HG02623 (cell line): ENCODE data around the gene DAP.

ENCODE experiments used
- ATAC-seq: cut with Tn5 transposase; IDR thresholded peaks from one replicate; pipeline ENCODE4 v1.9.1; 2021; ENCODE audit warnings: moderate library complexity; ENCODE audit not compliant: unreplicated experiment

Gene DAP

GRCh38 chr5:10695055-10695649 lies 65.9 kb downstream of the DAP start:
- peak; percentile 36 for ATAC-seq

GRCh38 chr5:10691826-10692785 lies 68.9 kb downstream of the DAP start:
- no peak for ATAC-seq

- ATAC-seq, result no peak
These were observed 70.3 kb downstream of the DAP start for GRCh38 chr5:10690460-10691440.

GRCh38 chr5:10689391-10690081 lies 71.5 kb downstream of the DAP start:
- no peak for ATAC-seq

- ATAC-seq, result no peak
These were observed 72.3 kb downstream of the DAP start for GRCh38 chr5:10688651-10689171.

- ATAC-seq, result no peak
These were observed 74.1 kb downstream of the DAP start for GRCh38 chr5:10686890-10687289.

- peak; percentile 88 for ATAC-seq
These were observed 75.9 kb downstream of the DAP start for GRCh38 chr5:10685115-10685521.

- peak; percentile 54 for ATAC-seq
These were observed 76.5 kb downstream of the DAP start for GRCh38 chr5:10684303-10685086.

GRCh38 chr5:10682801-10683525 lies 78.1 kb downstream of the DAP start:
- ATAC-seq, result no peak

GRCh38 chr5:10681731-10682679 lies 79.0 kb downstream of the DAP start:
- ATAC-seq, result no peak

GRCh38 chr5:10680876-10681481 lies 80.1 kb downstream of the DAP start:
- no peak for ATAC-seq

- no peak for ATAC-seq
These were observed 81.6 kb downstream of the DAP start for GRCh38 chr5:10679336-10679988.

GRCh38 chr5:10678244-10678643 lies 82.8 kb downstream of the DAP start:
- ATAC-seq, result no peak

- no peak for ATAC-seq
These were observed 83.5 kb downstream of the DAP start for GRCh38 chr5:10677533-10677932.

- no peak for ATAC-seq
These were observed 84.1 kb downstream of the DAP start for GRCh38 chr5:10676946-10677345.

GRCh38 chr5:10676224-10676623 lies 84.8 kb downstream of the DAP start:
- ATAC-seq, result no peak
